Dermis blood vessel endothelial cell (primary cell): Measurements from ENCODE around the gene GEMIN2. TPM values are rescaled to one million over a fixed set of nuclear protein-coding genes. Genes with fewer than 3 reads are reported as not detected.
"Not testable (repeated sequence)": the region's sequence is repeated elsewhere in the genome, so short reads cannot be mapped to it uniquely, and the experiment has no call there.

Experiments used
- DNase-seq: peaks from one replicate; pipeline ENCODE4 v3.0.0; 2010
- total RNA-seq: library from RNA; depleted of rRNA; stranded (reverse); fragments of >200 nt; gene quantifications from 2 replicates; pipeline ENCODE4 v1.2.3, GENCODE V29; 2014

Gene GEMIN2, protein sequence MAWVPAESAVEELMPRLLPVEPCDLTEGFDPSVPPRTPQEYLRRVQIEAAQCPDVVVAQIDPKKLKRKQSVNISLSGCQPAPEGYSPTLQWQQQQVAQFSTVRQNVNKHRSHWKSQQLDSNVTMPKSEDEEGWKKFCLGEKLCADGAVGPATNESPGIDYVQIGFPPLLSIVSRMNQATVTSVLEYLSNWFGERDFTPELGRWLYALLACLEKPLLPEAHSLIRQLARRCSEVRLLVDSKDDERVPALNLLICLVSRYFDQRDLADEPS
- total RNA-seq, result 35.2 and 39.0 TPM in 2 replicates

DNA sequence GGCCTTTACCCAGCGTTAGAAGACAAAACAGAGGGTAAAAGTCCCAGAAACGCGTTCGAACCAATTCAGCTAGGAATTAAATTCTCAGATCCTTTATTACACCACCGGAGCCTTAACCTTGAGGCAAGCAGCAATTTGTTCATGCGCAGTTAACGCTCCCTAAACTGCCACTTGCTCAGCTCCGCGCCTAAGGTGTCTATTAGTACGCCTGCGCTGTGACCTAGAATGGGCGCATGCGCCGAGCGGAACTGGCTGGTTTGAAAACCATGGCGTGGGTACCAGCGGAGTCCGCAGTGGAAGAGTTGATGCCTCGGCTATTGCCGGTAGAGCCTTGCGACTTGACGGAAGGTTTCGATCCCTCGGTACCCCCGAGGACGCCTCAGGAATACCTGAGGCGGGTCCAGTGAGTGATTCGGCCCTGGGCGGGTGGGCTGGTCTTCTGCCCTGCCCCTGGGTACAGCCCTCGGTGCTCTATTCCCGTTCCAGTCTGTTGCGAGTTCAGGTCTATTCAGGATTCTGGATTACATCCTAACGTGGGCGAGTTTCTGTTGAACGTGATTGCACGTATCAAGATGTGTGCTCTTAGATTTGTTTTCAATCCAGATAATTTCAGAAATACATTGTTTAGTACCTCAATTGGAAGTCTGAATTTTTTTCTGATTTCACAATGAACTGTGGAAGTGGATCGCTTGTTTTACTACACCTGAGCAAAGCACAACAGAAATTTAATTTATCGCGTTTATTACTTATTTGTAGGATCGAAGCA, at the start of gene GEMIN2:
GEMIN2 (plus strand) TSS at position 251 of the 766 bp plus-strand sequence; CDS start at position 267, 16 bp downstream.
- peak; percentile 97 for DNase-seq

DNA sequence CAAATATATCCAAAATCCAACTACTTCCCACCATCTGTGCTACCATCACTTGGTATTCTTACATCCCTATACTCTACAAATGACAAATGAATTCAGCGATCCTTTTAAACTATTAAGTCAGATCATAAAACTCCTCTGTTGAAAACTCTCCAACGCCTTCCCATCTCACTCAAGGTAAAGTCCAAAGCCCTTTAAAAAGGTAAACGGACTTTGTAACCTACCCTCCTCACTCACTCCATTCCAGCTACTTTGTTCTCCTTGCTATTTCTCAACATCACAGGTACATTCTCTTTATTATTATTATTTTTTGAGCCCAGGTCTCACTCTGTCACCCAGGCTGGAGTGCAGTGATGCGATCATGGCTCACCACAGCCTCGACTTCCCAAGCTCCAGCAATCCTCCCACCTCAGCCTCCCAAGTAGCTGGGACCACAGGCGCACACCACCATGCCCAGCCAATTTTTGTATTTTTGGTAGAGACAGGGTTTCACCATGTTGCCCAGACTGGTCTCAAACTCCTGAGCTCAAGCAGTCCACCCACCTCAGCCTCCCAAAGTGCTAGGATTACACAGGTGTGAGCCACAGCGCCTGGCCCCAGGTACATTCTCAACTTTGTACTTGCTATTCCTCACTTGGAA, 44.8 kb upstream of the GEMIN2 start:
- DNase-seq, result not testable (repeated sequence)

DNA sequence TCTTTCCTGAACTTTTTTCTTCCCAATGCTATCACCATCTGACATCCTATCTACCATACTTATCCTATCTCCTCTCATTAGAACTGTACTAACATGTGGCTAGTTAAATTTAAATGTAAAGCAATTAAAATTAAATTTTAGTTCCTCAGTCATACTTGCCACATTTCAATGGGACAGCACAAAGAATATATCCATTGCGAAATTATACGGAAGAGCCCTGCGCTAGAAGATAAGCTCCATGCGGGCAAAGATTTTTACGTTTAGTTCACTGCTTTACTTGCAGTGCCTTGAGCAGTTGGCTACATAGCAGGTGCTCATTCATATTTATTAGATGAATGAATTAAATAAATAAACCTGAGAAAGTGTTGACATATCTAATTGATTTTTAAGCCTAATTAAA, 44.2 kb upstream of the GEMIN2 start:
- DNase-seq, result no peak

DNA sequence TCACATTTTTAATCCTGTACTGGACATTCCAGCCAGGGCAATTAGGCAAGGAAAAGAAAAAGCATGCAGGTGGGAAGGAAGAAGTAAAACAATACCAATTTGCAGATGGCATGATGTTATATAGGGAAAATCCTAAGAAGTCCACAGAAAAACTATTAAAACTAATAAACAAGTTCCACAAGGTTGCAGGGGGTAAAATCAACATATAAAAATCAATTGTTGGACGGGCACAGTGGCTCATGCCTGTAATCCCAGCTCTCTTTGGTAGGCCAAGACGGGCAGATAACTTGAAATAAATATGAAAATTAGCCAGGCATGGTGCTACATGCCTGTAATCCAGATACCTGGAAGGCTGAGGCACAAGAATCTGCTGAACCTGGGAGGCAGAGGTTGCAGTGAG, 43.0 kb upstream of the GEMIN2 start:
- no peak for DNase-seq

- no peak for DNase-seq
Observed at GRCh38 chr14:39080886-39081285, 33.2 kb upstream of the GEMIN2 start.

- DNase-seq, result no peak
Observed at GRCh38 chr14:39083127-39083526, 31.0 kb upstream of the GEMIN2 start.

DNA sequence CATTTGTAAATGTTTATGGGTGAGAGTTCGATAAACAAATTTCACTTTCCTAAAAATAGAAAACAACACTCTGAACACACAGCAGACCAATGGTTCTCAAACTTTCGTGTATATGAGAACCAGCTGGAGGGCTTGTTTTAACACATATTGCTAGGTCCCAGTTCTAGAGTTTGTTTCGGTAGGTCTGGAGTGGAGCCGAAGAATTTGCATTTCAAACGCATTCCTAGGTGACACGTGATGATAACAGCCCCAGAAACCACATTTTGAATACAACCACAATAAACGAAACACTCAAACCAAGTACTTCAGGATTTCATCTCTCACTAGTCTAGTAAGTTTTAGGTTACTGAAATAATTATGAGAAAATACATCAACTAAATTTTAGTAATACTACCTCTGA, 28.2 kb upstream of the GEMIN2 start:
- no peak for DNase-seq

GRCh38 chr14:39087493-39087892, 26.6 kb upstream of the GEMIN2 start:
- DNase-seq, result no peak

DNA sequence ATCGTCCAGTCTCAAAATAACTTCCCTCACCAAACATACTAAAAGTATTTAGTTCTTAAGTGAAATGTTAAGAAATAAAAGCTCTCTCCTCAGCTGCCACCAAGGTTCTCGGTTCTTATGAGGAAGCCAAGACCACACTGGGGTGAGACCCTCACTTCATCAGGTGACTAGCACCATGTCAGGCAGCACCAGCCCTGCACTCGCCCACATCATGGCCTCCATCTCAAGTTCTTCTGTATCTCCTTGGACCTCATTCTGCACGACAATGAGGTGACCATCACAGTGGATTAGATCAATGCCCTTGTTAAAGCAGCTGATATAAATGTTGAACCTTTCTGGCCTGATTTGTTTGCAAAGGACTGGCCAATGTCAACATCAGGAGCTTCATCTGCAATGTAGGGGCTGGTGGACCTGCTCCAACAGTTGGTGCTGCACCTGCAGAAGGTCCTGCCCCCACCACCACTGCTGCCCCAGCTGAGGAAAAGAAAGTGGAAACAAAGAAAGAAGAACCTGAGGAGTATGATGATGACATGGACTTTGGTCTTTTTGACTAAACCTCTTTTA, 23.5 kb upstream of the GEMIN2 start:
- DNase-seq, result no peak

GRCh38 chr14:39091716-39092115, 22.4 kb upstream of the GEMIN2 start:
- no peak for DNase-seq

GRCh38 chr14:39094515-39094914, 19.6 kb upstream of the GEMIN2 start:
- no peak for DNase-seq

GRCh38 chr14:39097159-39097558, 17.0 kb upstream of the GEMIN2 start:
- DNase-seq, result peak; percentile 82

DNA sequence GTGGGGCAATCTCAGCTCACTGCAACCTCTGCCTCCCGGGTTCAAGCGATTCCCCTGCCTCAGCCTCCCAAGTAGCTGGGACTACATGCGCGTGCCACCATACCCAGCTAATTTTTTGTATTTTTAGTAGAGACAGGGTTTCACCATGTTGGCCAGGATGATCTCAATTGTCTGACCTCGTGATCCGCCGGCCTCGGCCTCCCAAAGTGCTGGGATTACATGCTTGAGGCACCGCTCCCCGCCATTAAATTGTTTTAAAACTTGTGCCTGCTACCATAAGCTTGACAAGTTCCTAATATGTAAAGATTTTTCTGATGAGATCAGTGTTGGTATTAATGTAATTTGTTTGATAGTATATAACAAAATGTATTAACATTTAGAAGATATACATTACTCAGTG, 14.9 kb upstream of the GEMIN2 start:
- not testable (repeated sequence) for DNase-seq

- no peak for DNase-seq
Observed at GRCh38 chr14:39099748-39100147, 14.4 kb upstream of the GEMIN2 start.

DNA sequence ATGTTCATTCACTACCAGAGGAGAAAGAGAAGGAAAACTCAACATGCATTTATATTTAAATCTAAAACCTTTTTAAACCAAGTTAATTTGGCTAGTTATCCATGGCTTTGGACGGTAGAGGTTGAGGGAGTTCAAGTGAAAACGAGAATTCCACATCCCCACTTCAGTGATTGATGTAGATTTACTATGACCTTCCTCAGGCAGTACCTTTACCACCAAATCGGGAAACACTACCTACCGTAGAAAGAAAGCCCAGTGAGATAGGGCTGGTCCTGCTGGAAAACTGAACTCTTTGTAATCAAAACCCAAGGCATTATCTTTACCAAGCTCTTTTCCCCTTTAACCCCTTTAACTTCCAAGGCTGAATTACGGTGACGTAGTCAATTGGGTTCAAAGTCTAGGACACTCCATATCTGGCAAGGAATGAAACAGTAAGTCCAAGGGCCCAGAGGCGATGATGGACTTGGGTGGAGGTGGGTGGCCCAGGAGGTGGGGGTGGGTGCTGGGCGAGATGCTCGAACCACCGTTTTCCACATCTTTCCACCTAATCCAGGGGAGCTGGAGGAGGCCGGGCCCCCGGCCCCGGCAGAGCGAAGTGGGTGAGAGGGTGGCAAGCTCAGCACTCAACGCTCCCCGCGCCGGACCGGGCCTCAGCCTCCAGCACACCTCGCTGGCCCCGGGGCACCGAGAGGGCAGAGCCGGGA, 11.7 kb upstream of the GEMIN2 start:
- peak; percentile 58 for DNase-seq

GRCh38 chr14:39102969-39103957, 10.9 kb upstream of the GEMIN2 start, which contains the start of gene SEC23A:
Gene SEC23A, minus strand, starts transcription at chr14:39103235. Its CDS starts 7,117 bp downstream, at chr14:39096118.
- DNase-seq, result peak; percentile 93

DNA sequence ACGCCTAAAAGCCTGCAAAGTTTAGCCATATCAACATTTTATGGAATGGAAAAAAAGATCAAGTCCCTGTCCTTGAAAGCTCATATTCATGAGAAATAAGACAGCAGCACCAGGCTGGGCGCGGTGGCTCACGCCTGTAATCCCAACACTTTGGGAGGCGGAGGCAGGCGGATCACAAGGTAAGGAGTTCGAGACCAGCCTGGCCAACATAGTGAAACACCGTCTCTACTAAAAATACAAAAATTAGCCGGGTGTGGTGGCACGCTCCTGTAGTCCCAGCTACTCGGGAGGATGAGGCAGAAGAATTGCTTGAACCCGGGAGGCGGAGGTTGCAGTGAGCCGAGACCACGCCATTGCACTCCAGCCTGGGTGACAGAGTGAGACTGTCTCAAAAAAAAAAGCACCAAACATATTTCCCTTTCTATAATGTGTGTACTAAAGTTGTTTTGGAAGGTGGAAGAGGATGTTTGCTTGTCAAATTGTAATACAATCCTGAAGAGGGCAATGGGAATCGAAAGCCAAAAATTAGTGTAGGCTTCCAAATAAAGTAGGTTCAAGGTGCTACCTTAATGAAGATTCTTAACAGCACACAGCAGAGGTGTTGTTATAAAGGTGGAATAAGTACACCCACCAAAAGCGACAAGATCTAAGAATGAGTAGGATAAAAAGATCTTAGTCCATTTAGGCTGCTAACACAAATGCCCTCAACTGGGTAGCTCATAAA, 9.9 kb upstream of the GEMIN2 start:
- not testable (repeated sequence) for DNase-seq

- DNase-seq, result peak; percentile 69
Observed at GRCh38 chr14:39107591-39107996, 6.5 kb upstream of the GEMIN2 start.

GRCh38 chr14:39108791-39109190, 5.3 kb upstream of the GEMIN2 start:
- DNase-seq, result no peak

DNA sequence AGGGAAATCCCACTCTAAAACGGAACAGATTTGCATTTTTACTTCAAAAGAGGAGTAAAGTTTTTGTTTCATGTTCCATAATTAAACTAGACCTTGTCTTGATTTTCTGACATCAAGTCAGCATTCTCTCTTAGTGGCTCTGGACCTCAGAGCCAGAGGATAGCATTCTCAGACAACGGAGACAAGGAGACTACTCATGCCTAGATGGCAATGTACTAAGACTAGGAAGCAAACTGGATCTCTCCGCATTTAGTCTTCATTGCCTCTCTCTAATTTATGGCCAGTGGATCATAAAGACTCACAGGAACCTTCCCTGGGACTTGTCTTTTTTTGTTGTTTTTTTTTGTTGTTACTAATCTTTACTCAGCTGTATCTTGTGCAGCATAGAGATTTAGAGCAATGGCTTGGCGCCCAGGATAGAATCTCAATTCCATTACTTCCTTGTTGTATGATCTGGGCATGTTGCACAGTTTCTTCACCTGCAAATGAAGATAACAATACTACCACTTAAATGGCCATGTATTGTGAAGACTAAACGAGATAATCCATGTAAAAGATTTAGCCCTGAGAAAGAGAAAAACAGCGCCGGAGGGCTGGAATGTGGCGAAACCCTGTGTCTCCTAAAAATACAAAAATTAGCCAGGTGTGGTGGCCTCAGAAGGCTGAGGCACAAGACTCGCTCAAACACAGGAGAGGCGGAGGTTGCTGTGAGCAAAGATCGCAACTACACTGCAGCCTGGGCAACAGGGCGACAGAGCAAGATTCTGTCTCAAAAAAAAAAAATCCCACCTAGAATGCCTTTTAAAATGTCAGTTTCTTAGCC, 4.0 kb upstream of the GEMIN2 start:
- peak; percentile 16 for DNase-seq
